Measurements from ENCODE around the gene PTPDC1. TPM values are rescaled to one million over a fixed set of nuclear protein-coding genes. Genes with fewer than 3 reads are reported as not detected.

Gene PTPDC1
- total and polyA plus RNA-seq, 8 donors, result 2.4 to 5.6 (median 4.2) TPM

DNA sequence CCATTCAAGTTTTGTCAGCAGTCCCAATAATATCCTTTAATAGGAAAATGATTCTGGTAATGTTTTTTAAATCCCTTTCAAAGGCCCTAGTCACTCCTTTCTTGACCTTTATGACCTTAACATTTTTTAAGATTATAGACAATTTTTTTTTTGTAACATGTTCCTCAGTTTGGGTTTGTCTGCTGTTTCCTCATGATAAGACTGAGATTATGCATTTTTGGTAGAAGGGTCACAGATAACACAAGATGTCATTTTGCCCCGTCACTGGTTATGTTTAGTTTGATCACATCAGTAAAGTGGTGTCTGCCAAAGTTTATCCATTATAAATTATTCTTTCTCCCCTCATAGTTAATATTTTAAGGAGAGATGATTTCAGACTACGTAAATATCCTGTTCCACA is 16.0 kb upstream of the PTPDC1 start:
- no peak for FAIRE-seq
- H3K36me3 ChIP-seq, result no peaks in the 10 kb centered on the region
- no peak overlapping the region for H3K4me3 ChIP-seq
- H3K4me1 ChIP-seq, result peaks cover 0 to 7% (median 5%) of the 10 kb centered on the region in 3 donors
- no peaks in the 10 kb centered on the region for H3K27me3 ChIP-seq
- no peaks in the 10 kb centered on the region for H3K9me3 ChIP-seq
- H3K27ac ChIP-seq, result no peak overlapping the region
- TF ChIP-seq, protein P1, sequence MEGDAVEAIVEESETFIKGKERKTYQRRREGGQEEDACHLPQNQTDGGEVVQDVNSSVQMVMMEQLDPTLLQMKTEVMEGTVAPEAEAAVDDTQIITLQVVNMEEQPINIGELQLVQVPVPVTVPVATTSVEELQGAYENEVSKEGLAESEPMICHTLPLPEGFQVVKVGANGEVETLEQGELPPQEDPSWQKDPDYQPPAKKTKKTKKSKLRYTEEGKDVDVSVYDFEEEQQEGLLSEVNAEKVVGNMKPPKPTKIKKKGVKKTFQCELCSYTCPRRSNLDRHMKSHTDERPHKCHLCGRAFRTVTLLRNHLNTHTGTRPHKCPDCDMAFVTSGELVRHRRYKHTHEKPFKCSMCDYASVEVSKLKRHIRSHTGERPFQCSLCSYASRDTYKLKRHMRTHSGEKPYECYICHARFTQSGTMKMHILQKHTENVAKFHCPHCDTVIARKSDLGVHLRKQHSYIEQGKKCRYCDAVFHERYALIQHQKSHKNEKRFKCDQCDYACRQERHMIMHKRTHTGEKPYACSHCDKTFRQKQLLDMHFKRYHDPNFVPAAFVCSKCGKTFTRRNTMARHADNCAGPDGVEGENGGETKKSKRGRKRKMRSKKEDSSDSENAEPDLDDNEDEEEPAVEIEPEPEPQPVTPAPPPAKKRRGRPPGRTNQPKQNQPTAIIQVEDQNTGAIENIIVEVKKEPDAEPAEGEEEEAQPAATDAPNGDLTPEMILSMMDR (IDR thresholded peaks at IDR 0.05), result no peak
- DNase-seq, result no peak
- intact Hi-C loops (cut with DNase I), result loop anchor here in 1 of 3 donors (5.0 kb wide), 1 partner anchor 144 kb away; no protein-coding TSS in a partner anchor
- 84 to 97% methylated on average over 2 of the region's 2 CpGs for WGBS, 2 donors
- ATAC-seq, result no peak

DNA sequence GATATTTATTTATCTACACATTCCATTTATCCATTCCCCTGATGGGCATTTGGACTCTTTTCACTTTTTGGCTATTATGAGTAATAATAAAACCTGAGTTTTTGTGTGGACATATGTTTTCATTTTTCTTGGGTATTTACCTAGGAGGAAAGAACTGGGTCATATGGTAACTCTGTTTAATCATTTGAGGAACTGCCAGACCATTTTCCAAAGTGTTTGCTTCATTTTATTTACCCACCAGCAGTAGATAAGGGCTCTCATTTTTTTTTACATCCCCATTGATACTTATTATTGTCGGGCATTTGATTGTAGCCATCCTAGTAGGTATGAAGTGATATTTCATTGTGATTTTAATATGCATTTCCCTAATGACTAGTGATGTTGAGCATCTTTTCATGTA is 7.7 kb upstream of the PTPDC1 start:
- 16 to 26% methylated on average over 1 of the region's 1 CpG for WGBS, 2 donors
- no peak overlapping the region for H3K4me3 ChIP-seq
- FAIRE-seq (no peak), DNase-seq (no peak), ATAC-seq (peak; percentile 83 to 95 (median 90))
- no peaks in the 10 kb centered on the region for H3K36me3 ChIP-seq
- intact Hi-C loops (cut with DNase I), result no loop called here
- H3K27me3 ChIP-seq, result no peaks in the 10 kb centered on the region
- no peaks in the 10 kb centered on the region for H3K9me3 ChIP-seq
- peaks cover 0 to 15% (median 8%) of the 10 kb centered on the region in 3 donors for H3K4me1 ChIP-seq
- H3K27ac ChIP-seq, result no peak overlapping the region
- TF ChIP-seq, protein P1 (IDR thresholded peaks at IDR 0.05), result no peak

DNA sequence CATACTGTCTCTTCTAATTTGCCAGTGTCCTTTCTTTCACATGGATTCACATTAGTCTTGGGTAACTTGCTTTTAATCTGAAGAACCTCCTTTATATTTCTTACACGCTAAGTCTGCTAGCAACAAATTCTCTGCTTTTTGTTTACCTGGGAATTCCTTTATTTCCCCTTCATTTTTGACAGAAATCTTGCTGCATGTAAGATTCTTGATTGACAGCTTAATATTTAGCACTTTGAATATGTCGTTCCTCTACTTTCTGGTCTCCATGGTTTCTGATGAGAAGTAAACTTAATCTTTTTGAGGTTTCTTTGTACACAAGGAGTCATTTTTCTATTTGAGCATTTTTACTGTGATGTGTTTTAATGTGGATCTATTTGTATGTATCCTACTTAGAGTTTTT is 6.2 kb upstream of the PTPDC1 start:
- intact Hi-C loops (cut with DNase I), result no loop called here
- TF ChIP-seq, protein P1 (IDR thresholded peaks at IDR 0.05), result no peak
- FAIRE-seq, result no peak

DNA sequence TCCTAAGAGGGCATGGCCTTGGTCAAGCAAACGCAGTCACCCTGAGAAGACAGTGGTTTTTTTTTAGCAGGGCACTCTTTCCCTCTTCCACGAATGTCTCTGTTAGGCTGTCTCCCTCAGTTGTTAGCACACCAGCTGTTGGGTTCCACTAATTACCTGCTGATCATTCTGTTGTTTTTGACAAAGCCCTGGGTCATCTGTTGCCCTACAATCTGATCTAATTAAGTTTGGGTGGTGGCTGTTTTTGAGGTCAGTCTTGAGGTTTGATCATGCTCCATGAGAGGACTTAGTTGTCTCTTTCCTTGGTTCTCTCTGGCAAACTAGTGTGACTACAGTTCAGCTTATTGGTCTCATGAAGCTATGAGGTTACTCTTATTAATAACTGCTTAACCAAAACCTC is 5.0 kb upstream of the PTPDC1 start:
- intact Hi-C loops (cut with DNase I), result no loop called here
- TF ChIP-seq, protein P1 (IDR thresholded peaks at IDR 0.05), result no peak
- no peak for DNase-seq
- no peak for FAIRE-seq
- H3K4me1 ChIP-seq, result peaks cover 0 to 8% (median 4%) of the 10 kb centered on the region in 3 donors
- H3K36me3 ChIP-seq, result no peaks in the 10 kb centered on the region
- no peaks in the 10 kb centered on the region for H3K27me3 ChIP-seq
- H3K27ac ChIP-seq, result no peak overlapping the region
- H3K4me3 ChIP-seq, result no peak overlapping the region
- 82 to 83% methylated on average over 2 of the region's 2 CpGs for WGBS, 2 donors
- no peak for ATAC-seq
- H3K9me3 ChIP-seq, result no peaks in the 10 kb centered on the region

More for the DNA sequence above, 6.2 kb upstream of the PTPDC1 start:
- no peak for ATAC-seq
- Histone ChIP-seq H3K4me1 (peaks cover 0 to 11% (median 8%) of the 10 kb centered on the region in 3 donors), H3K36me3 (no peaks in the 10 kb centered on the region), H3K4me3 (no peak overlapping the region), H3K9me3 (no peaks in the 10 kb centered on the region), H3K27ac (no peak overlapping the region), H3K27me3 (no peaks in the 10 kb centered on the region)
- WGBS, 2 donors, result 93 to 95% methylated on average over 2 of the region's 2 CpGs
- no peak for DNase-seq

DNA sequence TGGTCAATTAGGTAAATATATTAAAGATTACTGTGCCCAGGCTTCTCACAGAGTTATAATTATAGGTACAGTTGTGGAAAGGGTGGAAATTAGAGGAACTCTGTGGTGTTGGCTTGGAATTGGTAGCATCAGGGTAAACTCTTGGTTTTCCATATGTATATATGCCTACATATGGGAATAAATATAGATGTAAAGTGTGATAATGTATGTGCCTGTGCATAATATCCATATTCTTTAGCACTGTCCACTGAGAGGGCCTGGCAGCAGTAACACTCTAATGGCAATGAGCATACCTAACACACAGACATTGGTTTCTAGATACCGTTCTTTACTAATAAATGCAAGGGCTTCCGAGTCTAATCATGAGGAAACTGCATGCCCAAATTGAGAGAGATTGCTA is 4.0 kb upstream of the PTPDC1 start:
- TF ChIP-seq, protein P1 (IDR thresholded peaks at IDR 0.05), result no peak
- 89 to 90% methylated on average over 2 of the region's 2 CpGs for WGBS, 2 donors
- ATAC-seq, result no peak

More for the DNA sequence above, 4.0 kb upstream of the PTPDC1 start:
- intact Hi-C loops (cut with DNase I), result no loop called here
- H3K27ac ChIP-seq, result no peak overlapping the region
- H3K9me3 ChIP-seq, result no peaks in the 10 kb centered on the region
- H3K4me3 ChIP-seq, result no peak overlapping the region
- FAIRE-seq (no peak), DNase-seq (no peak)
- H3K36me3 ChIP-seq, result no peaks in the 10 kb centered on the region
- peaks cover 0 to 8% (median 4%) of the 10 kb centered on the region in 3 donors for H3K4me1 ChIP-seq
- H3K27me3 ChIP-seq, result no peaks in the 10 kb centered on the region

Measured in pancreas (tissue), 10 donors.